CD4-positive, alpha-beta T cell (primary cell): ENCODE results near the gene AGBL4. TPM values are rescaled to one million over a fixed set of nuclear protein-coding genes. Genes with fewer than 3 reads are reported as not detected.

Experiments used
- ATAC-seq: fragments of 200-7000 bp; cut with Tn5 transposase; one replicate; pipeline ENCODE4 v1.10.0; 2022; ENCODE audit warnings: mild to moderate bottlenecking; ENCODE audit not compliant: poor library complexity
- CTCF ChIA-PET: fragments of 350-600 bp; sonication (Branson Sonifier 250); formaldehyde crosslinking; loops from one replicate; lab custom pipeline; 2021; ENCODE audit warnings: antibody characterized with exemption, inconsistent platforms; lab: Charles Lee
- POLR2A ChIA-PET: fragments of 350-600 bp; sonication (Branson Sonifier 250); formaldehyde crosslinking; loops from one replicate; lab custom pipeline; 2021; ENCODE audit warnings: antibody characterized with exemption, inconsistent platforms; lab: Charles Lee
- DNase-seq, 14 experiments: peaks; one replicate each; pipeline ENCODE4 v3.0.0-alpha.2; 2013 to 2020; ENCODE audit warnings: mixed read lengths in 2 of 14
- H3K27ac ChIP-seq, 2 donors: one replicate each; pipeline versions ENCODE4 v1.5.1 to v1.7.0; 2013; ENCODE audit warnings: low read length in 2 of 2, low read depth in 1 of 2, mild to moderate bottlenecking in 1 of 2
- H3K27me3 ChIP-seq, 2 experiments: 1 replicate in 1 of 2; 2 replicates in 1 of 2; pipeline versions ENCODE4 v1.6.1 to v1.7.0; 2013; ENCODE audit warnings: low read length in 2 of 2, control low read depth in 1 of 2, mild to moderate bottlenecking in 1 of 2, moderate library complexity in 1 of 2; ENCODE audit not compliant: insufficient read depth in 2 of 2, control insufficient read depth in 1 of 2
- H3K36me3 ChIP-seq: one replicate; pipeline ENCODE4 v1.6.1; 2013; ENCODE audit warnings: low read length, control low read depth; ENCODE audit not compliant: insufficient read depth
- H3K4me1 ChIP-seq: one replicate; pipeline ENCODE4 v1.6.1; 2013; ENCODE audit warnings: low read length, control low read depth; ENCODE audit not compliant: insufficient read depth
- H3K4me3 ChIP-seq: one replicate; pipeline ENCODE4 v1.5.1; 2013; ENCODE audit warnings: mild to moderate bottlenecking, low read length, moderate library complexity
- H3K9me3 ChIP-seq, 2 experiments: 1 replicate in 1 of 2; 2 replicates in 1 of 2; pipeline versions ENCODE4 v1.6.1 to v1.7.0; 2013; ENCODE audit warnings: low read length in 2 of 2, mild to moderate bottlenecking in 2 of 2, control low read depth in 1 of 2, moderate library complexity in 1 of 2; ENCODE audit not compliant: control insufficient read depth in 1 of 2, insufficient read depth in 1 of 2
- H3K27ac Mint-ChIP-seq: one replicate; pipeline ENCODE4 v1.8.0; 2020; ENCODE audit warnings: mixed read lengths
- H3K27me3 Mint-ChIP-seq: one replicate; pipeline ENCODE4 v1.8.0; 2021; ENCODE audit warnings: mixed read lengths
- H3K36me3 Mint-ChIP-seq: one replicate; pipeline ENCODE4 v1.8.0; 2021; ENCODE audit warnings: low read depth, mixed read lengths
- H3K4me1 Mint-ChIP-seq: one replicate; pipeline ENCODE4 v1.8.0; 2021; ENCODE audit warnings: low read depth, mixed read lengths
- H3K4me3 Mint-ChIP-seq: one replicate; pipeline ENCODE4 v1.8.0; 2020; ENCODE audit warnings: mild to moderate bottlenecking, mixed read lengths
- H3K9me3 Mint-ChIP-seq: one replicate; pipeline ENCODE4 v1.8.0; 2020; ENCODE audit warnings: mixed read lengths
- CTCF ChIP-seq: fragments of 200-600 bp; IDR thresholded peaks from one replicate; pipeline ENCODE4 v1.8.0; 2022; ENCODE audit warnings: antibody characterized with exemption, mild to moderate bottlenecking
- intact Hi-C, 2 experiments: fragments of 100-400 bp; cut with DNase I in 1 of 2; cut with micrococcal nuclease in 1 of 2; formaldehyde crosslinking; loops; one replicate each; pipeline versions ENCODE4 v1.15.1 to v1.9.0; 2023 to 2025; cut with DNase I, micrococcal nuclease
- total RNA-seq, 174 experiments: library from RNA in 2 of 174; stranded (reverse) in 2 of 174; gene quantifications; one replicate each; pipeline ENCODE4 v1.2.3 and lab custom pipeline; 2021 to 2026

Gene AGBL4
- total RNA-seq, 2 experiments from 2014 or later: 0.11 TPM; not detected in 1

GRCh38 chr1:48946070-48946469 is 1077.7 kb downstream of the AGBL4 start:
- Mint-ChIP-seq H3K27me3 (no peaks in the 10 kb centered on the region), H3K4me1 (no peaks in the 10 kb centered on the region), H3K4me3 (no peak overlapping the region), H3K27ac (no peak overlapping the region), H3K9me3 (no peaks in the 10 kb centered on the region), H3K36me3 (no peaks in the 10 kb centered on the region)
- no peak for DNase-seq
- Histone ChIP-seq H3K9me3 (no peaks in the 10 kb centered on the region), H3K27ac (no peak overlapping the region), H3K36me3 (no peaks in the 10 kb centered on the region), H3K4me1 (no peaks in the 10 kb centered on the region), H3K4me3 (no peak overlapping the region), H3K27me3 (no peaks in the 10 kb centered on the region)
- CTCF ChIA-PET: no interaction called here
- intact Hi-C loops: no loop called here
- POLR2A ChIA-PET: no interaction called here
- ATAC-seq: no peak
- TF ChIP-seq CTCF: no peak

GRCh38 chr1:48944811-48945210 is 1078.9 kb downstream of the AGBL4 start:
- Histone ChIP-seq H3K36me3 (no peaks in the 10 kb centered on the region), H3K9me3 (no peaks in the 10 kb centered on the region), H3K27ac (no peak overlapping the region), H3K27me3 (no peaks in the 10 kb centered on the region), H3K4me1 (no peaks in the 10 kb centered on the region), H3K4me3 (no peak overlapping the region)
- CTCF ChIA-PET: no interaction called here
- POLR2A ChIA-PET: no interaction called here
- H3K36me3 Mint-ChIP-seq: no peaks in the 10 kb centered on the region
- no peak for ATAC-seq
- DNase-seq: no peak
- H3K27ac Mint-ChIP-seq: no peak overlapping the region
- H3K9me3 Mint-ChIP-seq: no peaks in the 10 kb centered on the region
- intact Hi-C loops: no loop called here
- no peaks in the 10 kb centered on the region for H3K27me3 Mint-ChIP-seq
- H3K4me3 Mint-ChIP-seq: no peak overlapping the region
- TF ChIP-seq CTCF: no peak
- H3K4me1 Mint-ChIP-seq: no peaks in the 10 kb centered on the region

GRCh38 chr1:48943826-48944225 is 1079.9 kb downstream of the AGBL4 start:
- no peaks in the 10 kb centered on the region for H3K9me3 Mint-ChIP-seq
- intact Hi-C loops: no loop called here
- POLR2A ChIA-PET: no interaction called here
- no peaks in the 10 kb centered on the region for H3K36me3 Mint-ChIP-seq
- no peaks in the 10 kb centered on the region for H3K27me3 Mint-ChIP-seq
- Histone ChIP-seq H3K9me3 (no peaks in the 10 kb centered on the region), H3K4me3 (no peak overlapping the region), H3K27me3 (no peaks in the 10 kb centered on the region), H3K4me1 (no peaks in the 10 kb centered on the region), H3K36me3 (no peaks in the 10 kb centered on the region), H3K27ac (no peak overlapping the region)
- DNase-seq (no peak), ATAC-seq (no peak)
- H3K27ac Mint-ChIP-seq: no peak overlapping the region
- no peak overlapping the region for H3K4me3 Mint-ChIP-seq
- CTCF ChIA-PET: no interaction called here
- H3K4me1 Mint-ChIP-seq: no peaks in the 10 kb centered on the region
- no peak for TF ChIP-seq CTCF
